ENCODE results near the gene TRIM24.

DNA sequence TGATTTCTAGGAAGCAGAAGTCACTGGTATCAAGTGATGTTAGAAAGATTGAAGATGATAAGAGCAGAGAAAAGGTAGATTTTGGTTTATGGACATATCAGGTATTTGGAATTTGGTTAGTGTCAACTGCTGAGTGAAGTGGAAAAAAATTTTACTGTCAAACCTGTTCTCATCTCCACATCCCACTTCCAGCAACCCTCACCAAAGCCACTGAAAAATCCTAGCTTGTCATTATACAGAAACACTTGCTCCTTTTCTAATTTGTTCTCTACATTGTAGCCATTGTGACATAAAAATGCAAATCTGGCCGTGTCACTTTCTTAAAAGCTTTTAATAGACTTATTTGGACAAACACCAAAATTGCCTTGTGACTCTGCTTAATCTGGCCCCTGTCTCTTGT, 54.0 kb downstream of the TRIM24 start:
- TF ChIP-seq, protein P1, sequence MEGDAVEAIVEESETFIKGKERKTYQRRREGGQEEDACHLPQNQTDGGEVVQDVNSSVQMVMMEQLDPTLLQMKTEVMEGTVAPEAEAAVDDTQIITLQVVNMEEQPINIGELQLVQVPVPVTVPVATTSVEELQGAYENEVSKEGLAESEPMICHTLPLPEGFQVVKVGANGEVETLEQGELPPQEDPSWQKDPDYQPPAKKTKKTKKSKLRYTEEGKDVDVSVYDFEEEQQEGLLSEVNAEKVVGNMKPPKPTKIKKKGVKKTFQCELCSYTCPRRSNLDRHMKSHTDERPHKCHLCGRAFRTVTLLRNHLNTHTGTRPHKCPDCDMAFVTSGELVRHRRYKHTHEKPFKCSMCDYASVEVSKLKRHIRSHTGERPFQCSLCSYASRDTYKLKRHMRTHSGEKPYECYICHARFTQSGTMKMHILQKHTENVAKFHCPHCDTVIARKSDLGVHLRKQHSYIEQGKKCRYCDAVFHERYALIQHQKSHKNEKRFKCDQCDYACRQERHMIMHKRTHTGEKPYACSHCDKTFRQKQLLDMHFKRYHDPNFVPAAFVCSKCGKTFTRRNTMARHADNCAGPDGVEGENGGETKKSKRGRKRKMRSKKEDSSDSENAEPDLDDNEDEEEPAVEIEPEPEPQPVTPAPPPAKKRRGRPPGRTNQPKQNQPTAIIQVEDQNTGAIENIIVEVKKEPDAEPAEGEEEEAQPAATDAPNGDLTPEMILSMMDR (IDR thresholded peaks at IDR 0.05), result no peak
- no peak for TF ChIP-seq POLR2A (IDR thresholded peaks at IDR 0.05)

Measured in testis (tissue), 2 donors.